HEK293 (cell line): ENCODE measurements around the gene SLC9A5.

ENCODE experiments used
- CTCF ChIA-PET: fragments of 350-600 bp; formaldehyde crosslinking; extraction: SDS; loops from one replicate; lab custom pipeline; 2021; ENCODE audit warnings: antibody characterized with exemption; lab: Yijun Ruan, JAX
- POLR2A ChIA-PET: fragments of 300-600 bp; formaldehyde crosslinking; extraction: SDS; loops from one replicate; lab custom pipeline; 2020; ENCODE audit warnings: antibody characterized with exemption, inconsistent platforms; lab: Yijun Ruan, JAX
- H3K27ac ChIP-seq: fragments of 200-500 bp; sonication (Bioruptor generic); 2 replicates; pipeline ENCODE4 v1.5.1; 2014; ENCODE audit warnings: low read depth, low read length, control low read depth, inconsistent platforms; ENCODE audit errors: extremely low read depth
- H3K36me3 ChIP-seq, 2 experiments: fragments of 200-500 bp in 1 of 2; sonication (Bioruptor generic) in 1 of 2; 1 replicate in 1 of 2; 2 replicates in 1 of 2; pipeline ENCODE4 v1.5.1; 2014 to 2017; ENCODE audit warnings: inconsistent platforms in 2 of 2, low read length in 2 of 2; ENCODE audit not compliant: control insufficient read depth in 2 of 2, insufficient read depth in 1 of 2
- H3K4me1 ChIP-seq: fragments of 200-500 bp; sonication (Bioruptor generic); 2 replicates; pipeline ENCODE4 v1.5.1; 2014; ENCODE audit warnings: mild to moderate bottlenecking, low read length, inconsistent platforms; ENCODE audit not compliant: control insufficient read depth, insufficient read depth
- H3K4me3 ChIP-seq: 2 replicates; pipeline ENCODE4 v1.5.1; 2011; ENCODE audit warnings: low read depth, mild to moderate bottlenecking, control low read depth, low read length, moderate library complexity
- H3K9me3 ChIP-seq: fragments of 200-500 bp; sonication (Bioruptor generic); 2 replicates; pipeline ENCODE4 v1.5.1; 2014; ENCODE audit warnings: low read depth, low read length, inconsistent platforms; ENCODE audit not compliant: control insufficient read depth, insufficient read depth
- HOXA7 ChIP-seq: sonication (generic); formaldehyde crosslinking; IDR thresholded peaks from 2 replicates; pipeline ENCODE4 v1.8.1; 2022; ENCODE audit warnings: missing genetic modification reagents, borderline replicate concordance
- SP2 ChIP-seq: fragments of 450-650 bp; formaldehyde crosslinking; IDR thresholded peaks from 2 replicates; pipeline ENCODE4 v1.5.1; 2016; ENCODE audit warnings: missing biosample characterization, missing genetic modification characterization
- TCF7L2 ChIP-seq: IDR thresholded peaks from 2 replicates; pipeline ENCODE4 v1.6.1; 2011; ENCODE audit warnings: low read depth, mild to moderate bottlenecking, inconsistent platforms, low read length, moderate library complexity, borderline replicate concordance
- ZFP3 ChIP-seq: fragments of 450-650 bp; formaldehyde crosslinking; IDR thresholded peaks from 2 replicates; pipeline ENCODE4 v1.5.1; 2016; ENCODE audit warnings: low read depth, missing biosample characterization, missing genetic modification characterization
- ZNF132 ChIP-seq: fragments of 450-650 bp; formaldehyde crosslinking; IDR thresholded peaks from 2 replicates; pipeline ENCODE4 v1.5.1; 2017; ENCODE audit warnings: missing biosample characterization, missing genetic modification characterization, borderline replicate concordance
- ZNF146 ChIP-seq: fragments of 450-650 bp; formaldehyde crosslinking; IDR thresholded peaks from 2 replicates; pipeline ENCODE4 v1.5.1; 2016; ENCODE audit warnings: missing biosample characterization, missing genetic modification characterization
- ZNF169 ChIP-seq: fragments of 450-650 bp; formaldehyde crosslinking; IDR thresholded peaks from 2 replicates; pipeline ENCODE4 v1.5.1; 2016; ENCODE audit warnings: missing biosample characterization, missing genetic modification characterization
- ZNF23 ChIP-seq: fragments of 450-650 bp; formaldehyde crosslinking; IDR thresholded peaks from 2 replicates; pipeline ENCODE4 v1.5.1; 2016; ENCODE audit warnings: missing biosample characterization, missing genetic modification characterization, borderline replicate concordance
- ZNF274 ChIP-seq, 2 experiments: fragments of 200-500 bp in 1 of 2; fragments of 450-650 bp in 1 of 2; sonication (Bioruptor generic) in 1 of 2; formaldehyde crosslinking in 1 of 2; IDR thresholded peaks; 2 replicates each; pipeline versions ENCODE4 v1.5.1 to v1.6.1; 2014 to 2016; ENCODE audit warnings: borderline replicate concordance in 1 of 2, inconsistent platforms in 1 of 2, low read length in 1 of 2, missing biosample characterization in 1 of 2, missing genetic modification characterization in 1 of 2
- ZNF292 ChIP-seq: fragments of 450-650 bp; formaldehyde crosslinking; IDR thresholded peaks from 2 replicates; pipeline ENCODE4 v1.5.1; 2016; ENCODE audit warnings: low read depth, missing biosample characterization, missing genetic modification characterization, borderline replicate concordance
- ZNF324 ChIP-seq: fragments of 450-650 bp; formaldehyde crosslinking; IDR thresholded peaks from 2 replicates; pipeline ENCODE4 v1.5.1; 2016; ENCODE audit warnings: missing biosample characterization, missing genetic modification characterization
- ZNF350 ChIP-seq: fragments of 450-650 bp; formaldehyde crosslinking; IDR thresholded peaks from 2 replicates; pipeline ENCODE4 v1.5.0; 2017; ENCODE audit warnings: missing biosample characterization, mild to moderate bottlenecking, missing genetic modification characterization
- ZNF571 ChIP-seq: fragments of 450-650 bp; formaldehyde crosslinking; IDR thresholded peaks from 2 replicates; pipeline ENCODE4 v1.5.0; 2017; ENCODE audit warnings: missing biosample characterization, missing genetic modification characterization
- ZNF768 ChIP-seq: fragments of 450-650 bp; formaldehyde crosslinking; IDR thresholded peaks from 2 replicates; pipeline ENCODE4 v1.5.1; 2018; ENCODE audit warnings: missing biosample characterization, mild to moderate bottlenecking, missing genetic modification characterization
- TF ChIP-seq, protein P1 (sequence below): fragments of 450-650 bp; formaldehyde crosslinking; IDR thresholded peaks from 2 replicates; pipeline ENCODE4 v1.5.1; 2016; ENCODE audit warnings: missing biosample characterization, missing genetic modification characterization
- TF ChIP-seq, protein P2 (sequence below): fragments of 450-650 bp; formaldehyde crosslinking; IDR thresholded peaks from 2 replicates; pipeline ENCODE4 v1.5.1; 2016; ENCODE audit warnings: missing biosample characterization, missing genetic modification characterization
- TF ChIP-seq, protein P3 (sequence below): fragments of 450-650 bp; formaldehyde crosslinking; IDR thresholded peaks from 2 replicates; pipeline ENCODE4 v1.5.0; 2017; ENCODE audit warnings: missing biosample characterization, missing genetic modification characterization, borderline replicate concordance
- TF ChIP-seq, protein P4 (sequence below): fragments of 450-650 bp; formaldehyde crosslinking; IDR thresholded peaks from 2 replicates; pipeline ENCODE4 v1.5.1; 2016; ENCODE audit warnings: missing biosample characterization, missing genetic modification characterization
- TF ChIP-seq, protein P5 (sequence below): fragments of 450-650 bp; formaldehyde crosslinking; IDR thresholded peaks from 2 replicates; pipeline ENCODE4 v1.5.1; 2016; ENCODE audit warnings: missing biosample characterization, missing genetic modification characterization
- TF ChIP-seq, protein P6 (sequence below): fragments of 450-650 bp; formaldehyde crosslinking; IDR thresholded peaks from 2 replicates; pipeline ENCODE4 v1.5.1; 2016; ENCODE audit warnings: missing biosample characterization, missing genetic modification characterization

The SLC9A5 gene

DNA sequence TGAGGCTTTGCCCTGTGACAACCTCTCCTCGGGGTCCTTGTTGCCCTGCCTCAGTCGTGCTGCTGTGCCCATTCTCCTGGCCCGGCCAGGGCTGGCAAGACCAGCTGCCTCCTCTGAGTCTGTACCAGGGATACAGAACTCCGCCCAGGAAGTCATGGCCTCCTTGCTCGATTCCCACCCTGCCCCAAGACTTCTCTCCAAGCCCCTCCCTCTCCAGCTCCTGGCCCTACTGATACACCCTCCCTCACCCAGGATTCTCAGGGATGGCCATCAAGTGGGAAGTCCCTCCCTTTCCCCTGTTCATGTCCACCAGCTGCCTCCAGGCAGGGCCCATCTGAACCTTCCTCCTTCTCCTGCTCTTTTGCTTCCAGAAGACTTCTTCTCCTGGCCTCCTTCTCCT, 33.1 kb upstream of the SLC9A5 start:
- H3K4me1 ChIP-seq: no peaks in the 10 kb centered on the region
- POLR2A ChIA-PET: interaction anchor here (0.8 kb wide), 1 partner anchor 16 kb away, joined by 3 read pairs; no protein-coding TSS in a partner anchor
- H3K4me3 ChIP-seq: no peak overlapping the region
- H3K9me3 ChIP-seq: no peaks in the 10 kb centered on the region
- peaks cover 0 to 7% of the 10 kb centered on the region in 2 experiments; a peak in 2 of 3 replicates for H3K36me3 ChIP-seq
- no peak overlapping the region for H3K27ac ChIP-seq
- CTCF ChIA-PET: no interaction called here
- TF ChIP-seq ZNF23 (no peak), SP2 (tag by site-specific recombination) (peak; percentile 65), ZNF571 (tag by site-specific recombination) (no peak)
- TF ChIP-seq, protein P1, sequence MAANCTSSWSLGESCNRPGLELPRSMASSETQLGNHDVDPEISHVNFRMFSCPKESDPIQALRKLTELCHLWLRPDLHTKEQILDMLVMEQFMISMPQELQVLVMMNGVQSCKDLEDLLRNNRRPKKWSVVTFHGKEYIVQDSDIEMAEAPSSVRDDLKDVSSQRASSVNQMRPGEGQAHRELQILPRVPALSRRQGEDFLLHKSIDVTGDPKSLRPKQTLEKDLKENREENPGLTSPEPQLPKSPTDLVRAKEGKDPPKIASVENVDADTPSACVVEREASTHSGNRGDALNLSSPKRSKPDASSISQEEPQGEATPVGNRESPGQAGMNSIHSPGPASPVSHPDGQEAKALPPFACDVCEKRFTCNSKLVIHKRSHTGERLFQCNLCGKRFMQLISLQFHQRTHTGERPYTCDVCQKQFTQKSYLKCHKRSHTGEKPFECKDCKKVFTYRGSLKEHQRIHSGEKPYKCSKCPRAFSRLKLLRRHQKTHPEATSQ: no peak

DNA sequence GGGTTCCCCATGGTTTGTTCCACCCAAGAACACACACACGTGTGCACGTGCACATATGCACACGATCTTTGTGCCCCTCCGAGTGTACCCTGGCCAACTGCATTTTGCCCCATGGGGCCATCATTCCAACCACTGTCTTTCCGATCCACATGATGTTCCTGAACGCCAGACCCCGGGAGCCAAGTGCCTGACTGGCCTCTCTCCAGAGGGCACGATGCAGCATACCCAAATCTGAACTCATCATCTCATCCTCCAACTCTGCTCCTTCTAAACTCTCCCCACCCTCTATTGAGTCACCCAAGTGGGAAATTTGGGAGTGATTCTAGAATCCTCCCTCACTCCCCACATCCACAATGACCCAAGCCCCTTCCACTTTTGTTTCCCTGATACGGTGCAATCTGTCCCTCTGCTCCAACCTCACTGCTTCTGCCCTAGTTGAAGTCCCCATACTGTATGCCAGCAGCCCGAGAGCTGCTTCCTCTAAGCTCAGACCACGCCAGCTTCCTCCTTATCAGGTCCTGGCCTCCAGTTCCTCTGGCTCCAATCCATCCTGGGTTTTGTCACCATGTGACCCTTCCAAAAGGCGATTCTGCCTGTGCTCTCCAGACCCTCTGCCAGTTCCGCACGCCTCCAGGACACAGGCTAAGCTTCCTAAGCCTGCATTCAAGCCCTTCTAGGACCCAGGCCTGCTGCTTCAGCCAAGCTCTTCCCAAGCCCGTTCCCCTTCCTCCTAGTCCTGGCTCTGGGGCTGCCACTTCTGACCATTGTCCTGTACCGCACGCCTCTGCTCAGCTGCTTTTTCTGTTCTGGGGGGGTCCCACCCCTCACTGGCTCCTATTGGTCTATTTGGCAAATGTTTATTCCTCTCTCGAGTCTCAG, 31.9 kb upstream of the SLC9A5 start:
- no peaks in the 10 kb centered on the region for H3K9me3 ChIP-seq
- no peak overlapping the region for H3K27ac ChIP-seq
- POLR2A ChIA-PET: no interaction called here
- CTCF ChIA-PET: interaction anchor here (0.6 kb wide), 3 partner anchors 12 to 267 kb away, joined by 3 to 4 read pairs (median 4); partner anchors contain the start of genes AGRP and ELMO3
- TF ChIP-seq ZNF146 (no peak), ZNF768 (tag by site-specific recombination) (no peak), ZNF350 (tag by site-specific recombination) (no peak), ZNF132 (tag by site-specific recombination) (no peak), HOXA7 (CRISPR knock-in tag) (no peak), ZNF169 (tag by site-specific recombination) (no peak), TCF7L2 (no peak), ZNF292 (tag by site-specific recombination) (no peak), ZFP3 (no peak), ZNF324 (no peak), ZNF274 (IDR thresholded peaks at IDR 0.05; ENCODE audit: low read length) (no peak), ZNF274 (tag by site-specific recombination; IDR thresholded peaks at IDR 0.05; ENCODE audit: borderline replicate concordance) (no peak)
- TF ChIP-seq, protein P2, sequence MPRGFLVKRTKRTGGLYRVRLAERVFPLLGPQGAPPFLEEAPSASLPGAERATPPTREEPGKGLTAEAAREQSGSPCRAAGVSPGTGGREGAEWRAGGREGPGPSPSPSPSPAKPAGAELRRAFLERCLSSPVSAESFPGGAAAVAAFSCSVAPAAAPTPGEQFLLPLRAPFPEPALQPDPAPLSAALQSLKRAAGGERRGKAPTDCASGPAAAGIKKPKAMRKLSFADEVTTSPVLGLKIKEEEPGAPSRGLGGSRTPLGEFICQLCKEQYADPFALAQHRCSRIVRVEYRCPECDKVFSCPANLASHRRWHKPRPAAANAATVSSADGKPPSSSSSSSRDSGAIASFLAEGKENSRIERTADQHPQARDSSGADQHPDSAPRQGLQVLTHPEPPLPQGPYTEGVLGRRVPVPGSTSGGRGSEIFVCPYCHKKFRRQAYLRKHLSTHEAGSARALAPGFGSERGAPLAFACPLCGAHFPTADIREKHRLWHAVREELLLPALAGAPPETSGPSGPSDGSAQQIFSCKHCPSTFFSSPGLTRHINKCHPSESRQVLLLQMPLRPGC (tag by site-specific recombination): no peak
- TF ChIP-seq, protein P3, sequence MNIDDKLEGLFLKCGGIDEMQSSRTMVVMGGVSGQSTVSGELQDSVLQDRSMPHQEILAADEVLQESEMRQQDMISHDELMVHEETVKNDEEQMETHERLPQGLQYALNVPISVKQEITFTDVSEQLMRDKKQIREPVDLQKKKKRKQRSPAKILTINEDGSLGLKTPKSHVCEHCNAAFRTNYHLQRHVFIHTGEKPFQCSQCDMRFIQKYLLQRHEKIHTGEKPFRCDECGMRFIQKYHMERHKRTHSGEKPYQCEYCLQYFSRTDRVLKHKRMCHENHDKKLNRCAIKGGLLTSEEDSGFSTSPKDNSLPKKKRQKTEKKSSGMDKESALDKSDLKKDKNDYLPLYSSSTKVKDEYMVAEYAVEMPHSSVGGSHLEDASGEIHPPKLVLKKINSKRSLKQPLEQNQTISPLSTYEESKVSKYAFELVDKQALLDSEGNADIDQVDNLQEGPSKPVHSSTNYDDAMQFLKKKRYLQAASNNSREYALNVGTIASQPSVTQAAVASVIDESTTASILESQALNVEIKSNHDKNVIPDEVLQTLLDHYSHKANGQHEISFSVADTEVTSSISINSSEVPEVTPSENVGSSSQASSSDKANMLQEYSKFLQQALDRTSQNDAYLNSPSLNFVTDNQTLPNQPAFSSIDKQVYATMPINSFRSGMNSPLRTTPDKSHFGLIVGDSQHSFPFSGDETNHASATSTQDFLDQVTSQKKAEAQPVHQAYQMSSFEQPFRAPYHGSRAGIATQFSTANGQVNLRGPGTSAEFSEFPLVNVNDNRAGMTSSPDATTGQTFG (tag by site-specific recombination): no peak
- TF ChIP-seq, protein P4, sequence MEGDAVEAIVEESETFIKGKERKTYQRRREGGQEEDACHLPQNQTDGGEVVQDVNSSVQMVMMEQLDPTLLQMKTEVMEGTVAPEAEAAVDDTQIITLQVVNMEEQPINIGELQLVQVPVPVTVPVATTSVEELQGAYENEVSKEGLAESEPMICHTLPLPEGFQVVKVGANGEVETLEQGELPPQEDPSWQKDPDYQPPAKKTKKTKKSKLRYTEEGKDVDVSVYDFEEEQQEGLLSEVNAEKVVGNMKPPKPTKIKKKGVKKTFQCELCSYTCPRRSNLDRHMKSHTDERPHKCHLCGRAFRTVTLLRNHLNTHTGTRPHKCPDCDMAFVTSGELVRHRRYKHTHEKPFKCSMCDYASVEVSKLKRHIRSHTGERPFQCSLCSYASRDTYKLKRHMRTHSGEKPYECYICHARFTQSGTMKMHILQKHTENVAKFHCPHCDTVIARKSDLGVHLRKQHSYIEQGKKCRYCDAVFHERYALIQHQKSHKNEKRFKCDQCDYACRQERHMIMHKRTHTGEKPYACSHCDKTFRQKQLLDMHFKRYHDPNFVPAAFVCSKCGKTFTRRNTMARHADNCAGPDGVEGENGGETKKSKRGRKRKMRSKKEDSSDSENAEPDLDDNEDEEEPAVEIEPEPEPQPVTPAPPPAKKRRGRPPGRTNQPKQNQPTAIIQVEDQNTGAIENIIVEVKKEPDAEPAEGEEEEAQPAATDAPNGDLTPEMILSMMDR: no peak
- TF ChIP-seq, protein P5, sequence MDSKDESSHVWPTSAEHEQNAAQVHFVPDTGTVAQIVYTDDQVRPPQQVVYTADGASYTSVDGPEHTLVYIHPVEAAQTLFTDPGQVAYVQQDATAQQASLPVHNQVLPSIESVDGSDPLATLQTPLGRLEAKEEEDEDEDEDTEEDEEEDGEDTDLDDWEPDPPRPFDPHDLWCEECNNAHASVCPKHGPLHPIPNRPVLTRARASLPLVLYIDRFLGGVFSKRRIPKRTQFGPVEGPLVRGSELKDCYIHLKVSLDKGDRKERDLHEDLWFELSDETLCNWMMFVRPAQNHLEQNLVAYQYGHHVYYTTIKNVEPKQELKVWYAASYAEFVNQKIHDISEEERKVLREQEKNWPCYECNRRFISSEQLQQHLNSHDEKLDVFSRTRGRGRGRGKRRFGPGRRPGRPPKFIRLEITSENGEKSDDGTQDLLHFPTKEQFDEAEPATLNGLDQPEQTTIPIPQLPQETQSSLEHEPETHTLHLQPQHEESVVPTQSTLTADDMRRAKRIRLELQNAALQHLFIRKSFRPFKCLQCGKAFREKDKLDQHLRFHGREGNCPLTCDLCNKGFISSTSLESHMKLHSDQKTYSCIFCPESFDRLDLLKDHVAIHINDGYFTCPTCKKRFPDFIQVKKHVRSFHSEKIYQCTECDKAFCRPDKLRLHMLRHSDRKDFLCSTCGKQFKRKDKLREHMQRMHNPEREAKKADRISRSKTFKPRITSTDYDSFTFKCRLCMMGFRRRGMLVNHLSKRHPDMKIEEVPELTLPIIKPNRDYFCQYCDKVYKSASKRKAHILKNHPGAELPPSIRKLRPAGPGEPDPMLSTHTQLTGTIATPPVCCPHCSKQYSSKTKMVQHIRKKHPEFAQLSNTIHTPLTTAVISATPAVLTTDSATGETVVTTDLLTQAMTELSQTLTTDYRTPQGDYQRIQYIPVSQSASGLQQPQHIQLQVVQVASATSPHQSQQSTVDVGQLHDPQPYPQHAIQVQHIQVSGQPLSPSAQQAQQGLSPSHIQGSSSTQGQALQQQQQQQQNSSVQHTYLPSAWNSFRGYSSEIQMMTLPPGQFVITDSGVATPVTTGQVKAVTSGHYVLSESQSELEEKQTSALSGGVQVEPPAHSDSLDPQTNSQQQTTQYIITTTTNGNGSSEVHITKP (tag by site-specific recombination): no peak
- TF ChIP-seq, protein P6, sequence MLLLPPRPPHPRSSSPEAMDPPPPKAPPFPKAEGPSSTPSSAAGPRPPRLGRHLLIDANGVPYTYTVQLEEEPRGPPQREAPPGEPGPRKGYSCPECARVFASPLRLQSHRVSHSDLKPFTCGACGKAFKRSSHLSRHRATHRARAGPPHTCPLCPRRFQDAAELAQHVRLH: no peak
- no peaks in the 10 kb centered on the region for H3K4me1 ChIP-seq
- H3K4me3 ChIP-seq: no peak overlapping the region
- peaks cover 0 to 4% of the 10 kb centered on the region in 2 experiments; a peak in 2 of 3 replicates for H3K36me3 ChIP-seq
